ENCODE results near the gene PIGK.
"Not testable (repeated sequence)": the region's sequence is repeated elsewhere in the genome, so short reads cannot be mapped to it uniquely, and the experiment has no call there.

Gene PIGK

GRCh38 chr1:77188770-77189169 lies 30.5 kb downstream of the PIGK start:
- DNase-seq = no peak

GRCh38 chr1:77186907-77187306 lies 32.3 kb downstream of the PIGK start:
- peak in 1 of 2 experiments; percentile 71 for DNase-seq

DNA sequence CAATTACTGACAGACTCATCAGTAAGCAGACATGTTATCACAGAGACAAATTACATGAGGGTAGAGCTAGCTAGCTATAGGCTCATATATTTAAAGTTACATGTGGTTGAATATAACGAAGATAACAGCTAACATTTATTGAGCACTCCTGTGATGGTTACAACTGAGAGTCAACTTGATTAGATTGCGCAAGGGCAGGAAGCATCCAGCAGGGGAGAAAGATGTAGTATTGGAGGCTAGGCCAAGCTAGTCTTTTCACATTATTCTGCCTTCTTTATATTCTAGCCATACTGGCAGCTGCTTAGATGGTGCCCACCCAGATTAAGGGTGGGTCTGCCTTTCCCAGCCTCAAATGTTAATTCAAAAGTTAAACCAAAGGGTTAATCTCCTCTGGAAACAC lies 37.1 kb downstream of the PIGK start:
- no peak for DNase-seq

DNA sequence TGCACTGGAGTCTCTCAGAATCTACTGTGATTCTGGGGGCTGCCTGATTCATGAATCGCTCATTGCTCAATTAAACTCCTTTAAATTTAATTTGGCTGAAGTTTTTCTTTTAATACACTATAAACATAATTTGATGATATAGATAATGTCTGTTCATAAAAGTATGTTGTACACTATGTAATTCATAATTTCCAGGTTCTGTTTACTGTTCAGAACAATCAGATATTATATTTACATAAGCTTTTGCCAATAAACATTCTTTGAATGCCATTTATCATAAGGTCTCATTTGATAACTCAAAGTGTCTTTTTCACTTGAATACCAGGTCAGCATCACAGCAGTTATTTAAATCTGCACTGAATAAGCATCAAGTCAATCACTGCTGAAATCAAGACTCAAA lies 39.6 kb downstream of the PIGK start:
- DNase-seq = no peak

GRCh38 chr1:77175230-77175844 lies 43.9 kb downstream of the PIGK start:
- no peak for DNase-seq

DNA sequence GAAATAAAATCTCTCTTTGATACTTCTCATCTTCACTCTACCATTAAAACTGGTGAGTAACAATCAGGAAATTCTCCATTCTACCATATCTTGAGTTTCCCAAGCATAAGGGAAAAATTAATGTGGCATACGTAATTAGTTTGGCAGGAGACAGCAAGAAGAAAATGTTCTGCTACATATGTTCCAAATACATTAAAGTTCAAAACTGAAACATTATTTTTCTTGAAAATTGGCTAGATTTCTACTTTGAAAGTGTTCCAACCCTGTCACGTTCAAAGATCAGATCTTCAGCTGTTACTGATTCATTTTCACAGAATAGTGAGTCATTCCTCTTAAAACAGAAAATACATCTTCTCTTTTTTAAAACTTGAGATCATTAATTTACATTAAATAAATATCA lies 48.5 kb downstream of the PIGK start:
- peak; percentile 80 to 89 for DNase-seq

DNA sequence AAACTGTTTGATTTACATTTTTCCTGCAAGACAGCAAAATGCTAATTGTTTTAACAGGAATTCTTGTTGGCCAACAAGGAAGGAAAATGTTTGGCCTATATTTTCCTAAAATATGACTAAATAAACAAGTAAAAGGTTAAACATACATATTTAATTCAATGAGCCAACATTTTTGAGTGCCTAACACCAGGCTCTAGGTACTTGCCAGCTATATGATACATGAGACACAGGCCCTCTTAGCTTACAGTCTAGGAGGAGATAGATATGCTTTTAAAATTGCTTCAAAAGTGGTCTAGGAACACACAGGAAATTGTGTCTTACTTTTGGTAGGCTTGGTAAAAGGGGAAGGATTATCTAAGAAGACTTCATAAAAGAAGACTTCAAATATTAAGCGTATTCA lies 50.9 kb downstream of the PIGK start:
- no peak for DNase-seq

DNA sequence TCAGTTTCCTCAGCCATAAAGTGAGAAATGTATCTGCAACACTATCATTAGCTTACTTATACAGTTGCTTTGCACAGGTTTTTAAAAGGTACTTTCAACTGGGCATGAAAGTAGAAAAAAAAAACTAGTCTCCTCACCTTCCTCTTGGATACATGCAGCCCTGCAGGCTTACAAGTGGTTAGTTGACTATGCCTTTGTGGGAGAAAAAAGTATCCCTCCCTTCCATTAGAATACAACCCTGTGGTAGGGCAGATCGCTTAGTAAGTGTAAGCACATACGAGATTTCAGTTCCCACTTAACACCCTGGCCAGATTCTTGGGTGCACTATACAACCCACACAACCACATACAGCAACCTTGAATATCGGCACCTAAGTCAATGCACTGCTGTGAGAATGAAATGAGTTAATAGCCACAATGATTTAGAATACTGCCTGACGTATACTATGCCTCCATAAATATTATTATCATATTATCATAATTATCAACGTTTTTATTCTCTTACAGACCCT lies 54.7 kb downstream of the PIGK start:
- DNase-seq = no peak

DNA sequence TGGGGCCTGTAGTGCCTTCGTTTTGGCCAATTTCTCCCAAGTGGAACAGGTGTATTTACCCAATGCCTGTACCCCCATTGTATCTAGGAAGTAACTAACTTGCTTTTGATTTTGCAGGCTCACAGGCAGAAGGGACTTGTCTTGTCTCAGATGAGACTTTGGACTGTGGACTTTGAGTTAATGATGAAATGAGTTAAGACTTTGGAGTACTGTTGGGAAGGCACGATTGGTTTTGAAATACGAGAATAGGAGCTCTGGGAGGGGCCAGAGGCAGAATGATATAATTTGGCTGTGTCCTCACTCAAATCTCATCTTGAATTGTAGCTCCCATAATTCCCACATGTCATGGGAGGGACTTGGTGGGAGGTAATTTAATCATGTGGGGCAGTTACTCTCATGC lies 59.5 kb downstream of the PIGK start:
- not testable (repeated sequence) for DNase-seq

GRCh38 chr1:77156214-77156613 lies 63.0 kb downstream of the PIGK start:
- DNase-seq = no peak

- DNase-seq = no peak
These were observed 73.0 kb downstream of the PIGK start for GRCh38 chr1:77146270-77146669.

DNA sequence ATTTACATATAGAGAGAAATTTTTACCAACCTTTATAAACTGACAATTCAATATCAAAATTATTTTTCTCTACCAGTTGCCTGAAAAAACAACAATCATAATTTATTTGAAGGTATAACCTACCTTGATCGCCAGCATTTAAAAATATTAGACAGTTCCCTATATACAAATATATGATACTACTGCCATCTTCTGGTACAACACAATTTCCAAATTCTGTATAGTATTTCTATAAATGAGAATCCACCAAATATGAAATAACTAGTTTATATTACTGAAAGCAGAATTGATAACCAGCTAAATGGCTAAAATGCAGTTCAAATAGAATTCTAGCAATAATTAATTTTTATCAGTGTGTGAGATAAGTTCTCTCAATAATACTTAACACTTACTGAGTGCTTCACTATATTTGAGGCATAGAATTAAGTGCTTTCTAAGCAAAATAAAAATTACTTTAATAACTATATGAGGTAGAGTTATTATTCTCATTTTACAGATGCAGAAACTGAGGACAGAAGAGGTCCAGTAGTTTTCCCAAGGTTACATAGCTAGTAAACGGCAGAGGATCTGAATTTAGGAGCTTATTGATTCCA lies 75.6 kb downstream of the PIGK start:
- peak; percentile 10 to 23 for DNase-seq

DNA sequence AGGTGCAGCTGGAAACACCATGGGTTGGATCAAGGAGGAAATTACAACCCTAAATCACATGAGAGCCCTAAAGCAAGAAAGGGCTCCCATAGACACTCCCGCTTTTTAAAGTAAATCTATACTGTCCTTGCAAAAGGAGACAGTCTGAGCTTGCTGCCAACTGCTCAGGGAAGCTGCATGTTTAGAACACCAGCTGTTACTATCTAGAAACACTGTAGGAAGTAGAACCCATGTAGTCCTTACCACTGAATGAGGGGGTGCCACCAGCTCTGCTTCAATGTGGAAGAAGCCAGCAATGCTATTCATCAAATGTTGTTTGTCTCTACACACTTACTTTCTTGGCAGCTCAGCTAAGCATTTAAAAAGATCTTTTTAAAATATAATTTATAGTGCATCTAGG lies 79.8 kb downstream of the PIGK start:
- peak in 1 of 2 experiments; percentile 11 for DNase-seq

GRCh38 chr1:77134359-77134758 lies 84.9 kb downstream of the PIGK start:
- peak in 1 of 2 experiments; percentile 68 for DNase-seq

DNA sequence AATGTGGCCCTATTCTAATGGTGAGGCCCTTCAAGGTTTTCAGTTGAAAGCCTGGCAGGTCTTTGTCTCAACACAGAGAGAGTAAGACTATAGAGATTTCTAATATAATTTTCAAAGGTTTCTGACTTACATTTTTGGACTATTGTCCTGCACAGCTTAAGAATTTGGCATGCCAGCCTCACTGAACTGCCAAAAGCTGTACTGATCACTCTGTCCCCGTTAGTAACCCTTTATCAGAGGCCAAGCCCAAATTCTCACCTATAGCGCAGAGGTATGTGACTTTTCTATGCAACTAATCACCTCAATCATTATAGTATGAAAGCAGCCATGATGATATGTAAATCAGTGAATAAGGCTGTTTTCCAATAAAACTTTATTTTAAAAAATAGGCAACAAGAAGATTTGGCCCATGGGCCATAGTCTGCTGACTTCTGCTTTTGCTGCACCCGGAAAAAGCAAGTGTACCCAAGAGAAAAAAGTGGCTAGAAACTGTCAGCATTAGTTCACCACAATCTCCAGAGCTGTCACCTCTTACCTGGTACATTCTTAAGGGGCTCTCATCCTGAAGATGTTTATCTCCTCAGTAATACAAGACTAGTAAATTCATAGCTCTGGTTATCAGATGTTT lies 85.4 kb downstream of the PIGK start:
- DNase-seq = no peak

- peak; percentile 44 to 84 for DNase-seq
These were observed 92.9 kb downstream of the PIGK start for GRCh38 chr1:77126307-77126706.

- DNase-seq = no peak
These were observed 97.7 kb downstream of the PIGK start for GRCh38 chr1:77121503-77121902.

GRCh38 chr1:77120950-77121349 lies 98.3 kb downstream of the PIGK start:
- no peak for DNase-seq

- no peak for DNase-seq
These were observed 100.5 kb downstream of the PIGK start for GRCh38 chr1:77118712-77119111.

DNA sequence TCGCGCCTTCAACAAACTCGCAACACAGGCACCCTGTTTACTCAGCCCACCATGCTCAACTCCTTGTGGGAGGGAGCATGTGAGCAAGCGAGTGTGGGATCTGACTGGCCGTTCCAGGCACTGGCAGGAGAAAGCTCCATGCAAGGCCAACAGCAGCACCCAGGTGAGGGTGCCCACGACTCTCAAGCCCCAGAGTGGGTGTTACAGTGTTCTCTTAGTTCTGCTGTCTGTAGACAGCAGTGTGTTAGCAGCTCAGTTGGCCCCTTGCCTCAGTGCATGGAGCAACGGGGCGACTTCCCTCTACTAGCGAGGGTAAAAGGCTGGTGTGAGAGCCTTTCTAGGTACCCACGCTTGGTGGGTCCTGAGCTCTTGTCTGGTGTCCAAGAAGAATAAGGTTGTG lies 114.6 kb downstream of the PIGK start:
- no peak for DNase-seq

- no peak for DNase-seq
These were observed 115.7 kb downstream of the PIGK start for GRCh38 chr1:77103486-77103885.

- no peak for DNase-seq
These were observed 118.4 kb downstream of the PIGK start for GRCh38 chr1:77100875-77101274.

- DNase-seq = no peak
These were observed 122.6 kb downstream of the PIGK start for GRCh38 chr1:77096496-77097255.

DNA sequence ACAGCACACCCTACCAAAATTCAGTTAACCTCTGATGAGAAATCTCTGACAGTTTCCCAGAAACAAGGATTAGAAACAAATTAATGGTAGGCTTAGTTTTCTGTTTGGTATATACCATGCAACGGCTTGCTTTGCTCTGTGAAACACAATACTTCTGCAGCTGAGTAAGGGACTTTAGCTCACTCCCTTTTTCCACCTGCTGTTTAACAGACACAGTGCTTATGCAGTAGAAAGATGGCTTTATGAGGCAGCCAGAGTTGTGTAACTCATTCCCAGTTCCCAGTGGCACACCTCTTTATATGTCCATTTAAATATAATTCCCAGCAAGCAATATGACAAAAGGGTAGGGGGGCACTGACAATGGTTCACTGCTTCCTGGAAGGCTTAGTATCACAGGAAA lies 124.0 kb downstream of the PIGK start:
- DNase-seq = no peak

Measured in NCI-H446 (cell line).